ENCODE results near the gene RGS13. TPM values are rescaled to one million over a fixed set of nuclear protein-coding genes. Genes with fewer than 3 reads are reported as not detected.

The RGS13 gene
- total RNA-seq, 8 experiments from 2014 or later, result 0.05 to 11.7 (median 0.63) TPM; not detected in 2

GRCh38 chr1:192603218-192603787 is 32.6 kb upstream of the RGS13 start:
- in situ Hi-C loops (cut with MboI; ENCODE audit: low pct_unique_long_range_greater_than_20kb in 2 of 9, low sequenced_read_pairs in 9 of 9, unreplicated experiment in 9 of 9), result loop anchor here in 1 of 9 experiments (10.0 kb wide), 1 partner anchor 129 kb away; no protein-coding TSS in a partner anchor
- no peaks in the 10 kb centered on the region for H3K4me1 ChIP-seq (replicated peaks in 1 of 2)
- no peak for ATAC-seq (replicated peaks in 6 of 8)
- no peak overlapping the region for H3K4me3 ChIP-seq
- H3K27ac ChIP-seq, result no peak overlapping the region
- 24 to 100% (median 71%) methylated on average over 1 to 3 of the region's 3 CpGs for WGBS, 10 experiments

- ATAC-seq (replicated peaks in 6 of 8), result no peak
- Histone ChIP-seq H3K4me3 (no peak overlapping the region), H3K4me1 (replicated peaks in 1 of 2) (no peaks in the 10 kb centered on the region), H3K27ac (no peak overlapping the region)
- in situ Hi-C loops (cut with MboI; ENCODE audit: low pct_unique_long_range_greater_than_20kb in 2 of 9, low sequenced_read_pairs in 9 of 9, unreplicated experiment in 9 of 9), result loop anchor here in 1 of 9 experiments (10.0 kb wide), 1 partner anchor 130 kb away; no protein-coding TSS in a partner anchor
- WGBS, 10 experiments, result 43 to 96% (median 91%) methylated on average over 1 to 3 of the region's 3 CpGs
These were observed 30.8 kb upstream of the RGS13 start for GRCh38 chr1:192604979-192605620.

GRCh38 chr1:192608671-192609070 is 27.3 kb upstream of the RGS13 start:
- Histone ChIP-seq H3K27ac (no peak overlapping the region), H3K4me3 (no peak overlapping the region), H3K4me1 (replicated peaks in 1 of 2) (no peaks in the 10 kb centered on the region)
- WGBS, 10 experiments, result 60 to 100% (median 96%) methylated on average over 1 to 2 of the region's 2 CpGs; no CpG with 5 or more reads in 2 of the 10 experiments
- ATAC-seq (replicated peaks in 6 of 8), result no peak
- in situ Hi-C loops (cut with MboI; ENCODE audit: low pct_unique_long_range_greater_than_20kb in 2 of 9, low sequenced_read_pairs in 9 of 9, unreplicated experiment in 9 of 9), result loop anchor here in 1 of 9 experiments (10.0 kb wide), 1 partner anchor 134 kb away; no protein-coding TSS in a partner anchor

- WGBS, 10 experiments, result 53 to 90% (median 73%) methylated on average over 4 to 12 of the region's 12 CpGs
- in situ Hi-C loops (cut with MboI; ENCODE audit: low pct_unique_long_range_greater_than_20kb in 2 of 9, low sequenced_read_pairs in 9 of 9, unreplicated experiment in 9 of 9), result loop anchor here in 1 of 9 experiments (10.0 kb wide), 1 partner anchor 135 kb away; no protein-coding TSS in a partner anchor
- Histone ChIP-seq H3K4me1 (replicated peaks in 1 of 2) (no peaks in the 10 kb centered on the region), H3K27ac (no peak overlapping the region), H3K4me3 (no peak overlapping the region)
- no peak for ATAC-seq (replicated peaks in 6 of 8)
These were observed 26.6 kb upstream of the RGS13 start for GRCh38 chr1:192609110-192610079.

- in situ Hi-C loops (cut with MboI; ENCODE audit: low pct_unique_long_range_greater_than_20kb in 2 of 9, low sequenced_read_pairs in 9 of 9, unreplicated experiment in 9 of 9), result no loop called here
- WGBS, 10 experiments, result 27 to 100% (median 63%) methylated on average over 1 to 3 of the region's 3 CpGs
- Histone ChIP-seq H3K4me1 (replicated peaks in 1 of 2) (no peaks in the 10 kb centered on the region), H3K27ac (no peak overlapping the region), H3K4me3 (no peak overlapping the region)
- no peak for ATAC-seq (replicated peaks in 6 of 8)
These were observed 25.6 kb upstream of the RGS13 start for GRCh38 chr1:192610112-192610889.

- Histone ChIP-seq H3K4me3 (no peak overlapping the region), H3K4me1 (replicated peaks in 1 of 2) (no peaks in the 10 kb centered on the region), H3K27ac (no peak overlapping the region)
- in situ Hi-C loops (cut with MboI; ENCODE audit: low pct_unique_long_range_greater_than_20kb in 2 of 9, low sequenced_read_pairs in 9 of 9, unreplicated experiment in 9 of 9), result no loop called here
- no peak for ATAC-seq (replicated peaks in 6 of 8)
- WGBS, 10 experiments, result 83 to 100% (median 98%) methylated on average over 1 of the region's 1 CpG; no CpG with 5 or more reads in 2 of the 10 experiments
These were observed 20.9 kb upstream of the RGS13 start for GRCh38 chr1:192615055-192615454.

- in situ Hi-C loops (cut with MboI; ENCODE audit: low pct_unique_long_range_greater_than_20kb in 2 of 9, low sequenced_read_pairs in 9 of 9, unreplicated experiment in 9 of 9), result no loop called here
- H3K4me3 ChIP-seq, result no peak overlapping the region
- ATAC-seq (replicated peaks in 6 of 8), result no peak
- H3K4me1 ChIP-seq (replicated peaks in 1 of 2), result no peaks in the 10 kb centered on the region
- H3K27ac ChIP-seq, result no peak overlapping the region
These were observed 15.8 kb upstream of the RGS13 start for GRCh38 chr1:192620071-192620635.

GRCh38 chr1:192626366-192627179 is 9.4 kb upstream of the RGS13 start:
- in situ Hi-C loops (cut with MboI; ENCODE audit: low pct_unique_long_range_greater_than_20kb in 2 of 9, low sequenced_read_pairs in 9 of 9, unreplicated experiment in 9 of 9), result no loop called here
- 0 to 100% (median 71%) methylated on average over 1 to 3 of the region's 3 CpGs; no CpG with 5 or more reads in 1 of the 10 experiments for WGBS, 10 experiments
- ATAC-seq (replicated peaks in 6 of 8), result no peak
- Histone ChIP-seq H3K27ac (no peak overlapping the region), H3K4me1 (replicated peaks in 1 of 2) (no peaks in the 10 kb centered on the region), H3K4me3 (no peak overlapping the region)

- H3K27ac ChIP-seq, result no peak overlapping the region
- no peak overlapping the region for H3K4me3 ChIP-seq
- in situ Hi-C loops (cut with MboI; ENCODE audit: low pct_unique_long_range_greater_than_20kb in 2 of 9, low sequenced_read_pairs in 9 of 9, unreplicated experiment in 9 of 9), result no loop called here
- no peak for ATAC-seq (replicated peaks in 6 of 8)
- 60 to 100% (median 96%) methylated on average over 2 to 5 of the region's 5 CpGs; no CpG with 5 or more reads in 1 of the 10 experiments for WGBS, 10 experiments
- no peaks in the 10 kb centered on the region for H3K4me1 ChIP-seq (replicated peaks in 1 of 2)
These were observed 8.0 kb upstream of the RGS13 start for GRCh38 chr1:192627901-192628300.

- no peaks in the 10 kb centered on the region for H3K4me1 ChIP-seq (replicated peaks in 1 of 2)
- WGBS, 10 experiments, result 70 to 100% (median 88%) methylated on average over 1 of the region's 1 CpG; no CpG with 5 or more reads in 4 of the 10 experiments
- no peak overlapping the region for H3K4me3 ChIP-seq
- H3K27ac ChIP-seq, result no peak overlapping the region
- in situ Hi-C loops (cut with MboI; ENCODE audit: low pct_unique_long_range_greater_than_20kb in 2 of 9, low sequenced_read_pairs in 9 of 9, unreplicated experiment in 9 of 9), result no loop called here
- peak in 1 of 8 experiments; percentile 42 for ATAC-seq (replicated peaks in 6 of 8)
These were observed 7.4 kb upstream of the RGS13 start for GRCh38 chr1:192628396-192629057.

- in situ Hi-C loops (cut with MboI; ENCODE audit: low pct_unique_long_range_greater_than_20kb in 2 of 9, low sequenced_read_pairs in 9 of 9, unreplicated experiment in 9 of 9), result no loop called here
- 0 to 100% (median 57%) methylated on average over 1 to 3 of the region's 3 CpGs; no CpG with 5 or more reads in 1 of the 10 experiments for WGBS, 10 experiments
These were observed 6.3 kb upstream of the RGS13 start for GRCh38 chr1:192629612-192630011.

More at GRCh38 chr1:192629612-192630011, 6.3 kb upstream of the RGS13 start:
- no peak overlapping the region for H3K4me3 ChIP-seq
- no peaks in the 10 kb centered on the region for H3K4me1 ChIP-seq (replicated peaks in 1 of 2)
- ATAC-seq (replicated peaks in 6 of 8), result no peak
- H3K27ac ChIP-seq, result no peak overlapping the region
